Kidney (tissue), 14 donors: ENCODE data around the gene ST3GAL6. TPM values are rescaled to one million over a fixed set of nuclear protein-coding genes. Genes with fewer than 3 reads are reported as not detected.

Source experiments
- DNase-seq, 5 donors: peaks; one replicate each; pipeline ENCODE4 v3.0.0-alpha.2; 2013 to 2020
- FAIRE-seq: peaks from 2 replicates; lab custom pipeline; 2012; peaks lifted over from hg19 to GRCh38; lab: Jason Lieb, UNC
- H3K27ac ChIP-seq, 2 donors: one replicate each; pipeline ENCODE4 v1.7.0; 2013; ENCODE audit warnings: low read depth in 2 of 2, low read length in 2 of 2, inconsistent platforms in 1 of 2
- H3K27me3 ChIP-seq: one replicate; pipeline ENCODE4 v1.7.1; 2013; ENCODE audit warnings: low read length, inconsistent platforms; ENCODE audit not compliant: control insufficient read depth, insufficient read depth
- H3K36me3 ChIP-seq, 3 donors: one replicate each; pipeline versions ENCODE4 v1.7.0 to v1.7.1; 2013; ENCODE audit warnings: low read length in 3 of 3, control low read depth in 1 of 3, inconsistent platforms in 1 of 3; ENCODE audit not compliant: insufficient read depth in 3 of 3, control insufficient read depth in 2 of 3
- H3K4me1 ChIP-seq, 3 donors: one replicate each; pipeline versions ENCODE4 v1.7.0 to v1.7.1; 2013; ENCODE audit warnings: low read length in 3 of 3, inconsistent platforms in 1 of 3, low read depth in 1 of 3; ENCODE audit not compliant: control insufficient read depth in 2 of 3, insufficient read depth in 2 of 3
- H3K4me3 ChIP-seq, 3 donors: one replicate each; pipeline versions ENCODE4 v1.7.0 to v1.8.1; 2013; ENCODE audit warnings: low read length in 3 of 3, control low read depth in 1 of 3, inconsistent platforms in 1 of 3
- H3K9ac ChIP-seq, 3 donors: one replicate each; pipeline versions ENCODE4 v1.7.0 to v1.7.1; 2013; ENCODE audit warnings: low read length in 3 of 3, control low read depth in 1 of 3, inconsistent platforms in 1 of 3
- H3K9me3 ChIP-seq, 3 donors: one replicate each; pipeline versions ENCODE4 v1.7.0 to v1.7.1; 2013; ENCODE audit warnings: low read length in 3 of 3, control low read depth in 1 of 3, inconsistent platforms in 1 of 3; ENCODE audit not compliant: control insufficient read depth in 2 of 3, insufficient read depth in 1 of 3
- intact Hi-C: fragments of 100-400 bp; cut with DNase I; formaldehyde crosslinking; loops from one replicate; pipeline ENCODE4 v1.11.1; 2022
- polyA plus RNA-seq: library from polyadenylated mRNA; stranded (reverse); fragments of 350-450 nt; fragmentation: Illumina TruSeq; extraction: RNeasy Lipid Tissue Mini Kit (QIAGEN cat#74804); gene quantifications from one replicate; pipeline ENCODE4 v1.2.3, GENCODE V29; 2014; ENCODE audit warnings: low read depth, low replicate concordance; ENCODE audit not compliant: insufficient read depth
- total RNA-seq: library from RNA; stranded (reverse); fragmentation: NEBNext Ultra II Directional; extraction: Animal tissue kit (Norgen Biotek cat#: 25700); gene quantifications from one replicate; pipeline ENCODE4 v1.2.1, GENCODE V29; 2021
- TF ChIP-seq, protein P1 (sequence below): IDR thresholded peaks from 3 replicates; pipeline ENCODE4 v1.5.1; 2012; ENCODE audit warnings: mild to moderate bottlenecking, moderate library complexity, borderline replicate concordance; ENCODE audit not compliant: insufficient read depth; ENCODE audit errors: extremely low read depth
- donor health status: control.
- donor health status: control.
- donor health status: control.
- donor health status: control.
- donor health status: control.
- donor health status: DM: yes; HTN: yes; CAD: no.
- donor health status: Normal renal cell carcinoma (clear cell type).

The ST3GAL6 gene
- total and polyA plus RNA-seq, 2 donors from 2014 or later, result 10.7 to 20.8 TPM

DNA sequence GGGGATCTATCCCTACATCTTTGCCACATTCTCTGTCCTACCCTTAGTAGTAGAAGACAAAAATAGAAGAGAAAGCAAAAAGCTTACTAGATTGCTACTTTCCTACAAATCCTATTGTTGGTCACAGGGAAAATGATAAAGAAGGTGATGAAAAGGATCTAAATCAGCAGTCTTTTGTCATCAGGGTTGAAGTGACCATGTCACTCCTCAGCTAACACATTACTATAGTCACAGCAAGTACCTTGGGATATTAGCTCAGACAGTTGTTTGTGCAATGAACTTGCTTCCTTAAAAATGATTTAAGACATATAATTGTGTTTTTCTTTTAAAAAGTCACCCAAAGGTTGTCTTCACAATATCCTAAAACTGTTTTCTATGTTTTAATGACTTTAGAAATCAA is 6.3 kb downstream of the ST3GAL6 start:
- intact Hi-C loops, result no loop called here
- TF ChIP-seq, protein P1, sequence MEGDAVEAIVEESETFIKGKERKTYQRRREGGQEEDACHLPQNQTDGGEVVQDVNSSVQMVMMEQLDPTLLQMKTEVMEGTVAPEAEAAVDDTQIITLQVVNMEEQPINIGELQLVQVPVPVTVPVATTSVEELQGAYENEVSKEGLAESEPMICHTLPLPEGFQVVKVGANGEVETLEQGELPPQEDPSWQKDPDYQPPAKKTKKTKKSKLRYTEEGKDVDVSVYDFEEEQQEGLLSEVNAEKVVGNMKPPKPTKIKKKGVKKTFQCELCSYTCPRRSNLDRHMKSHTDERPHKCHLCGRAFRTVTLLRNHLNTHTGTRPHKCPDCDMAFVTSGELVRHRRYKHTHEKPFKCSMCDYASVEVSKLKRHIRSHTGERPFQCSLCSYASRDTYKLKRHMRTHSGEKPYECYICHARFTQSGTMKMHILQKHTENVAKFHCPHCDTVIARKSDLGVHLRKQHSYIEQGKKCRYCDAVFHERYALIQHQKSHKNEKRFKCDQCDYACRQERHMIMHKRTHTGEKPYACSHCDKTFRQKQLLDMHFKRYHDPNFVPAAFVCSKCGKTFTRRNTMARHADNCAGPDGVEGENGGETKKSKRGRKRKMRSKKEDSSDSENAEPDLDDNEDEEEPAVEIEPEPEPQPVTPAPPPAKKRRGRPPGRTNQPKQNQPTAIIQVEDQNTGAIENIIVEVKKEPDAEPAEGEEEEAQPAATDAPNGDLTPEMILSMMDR, result no peak
- Histone ChIP-seq H3K4me3 (no peak overlapping the region), H3K9ac (no peak overlapping the region), H3K4me1 (peaks cover 0 to 16% (median 4%) of the 10 kb centered on the region in 3 donors), H3K27me3 (no peaks in the 10 kb centered on the region), H3K36me3 (no peaks in the 10 kb centered on the region), H3K27ac (no peak overlapping the region), H3K9me3 (no peaks in the 10 kb centered on the region)
- FAIRE-seq, result no peak
- DNase-seq, result no peak

DNA sequence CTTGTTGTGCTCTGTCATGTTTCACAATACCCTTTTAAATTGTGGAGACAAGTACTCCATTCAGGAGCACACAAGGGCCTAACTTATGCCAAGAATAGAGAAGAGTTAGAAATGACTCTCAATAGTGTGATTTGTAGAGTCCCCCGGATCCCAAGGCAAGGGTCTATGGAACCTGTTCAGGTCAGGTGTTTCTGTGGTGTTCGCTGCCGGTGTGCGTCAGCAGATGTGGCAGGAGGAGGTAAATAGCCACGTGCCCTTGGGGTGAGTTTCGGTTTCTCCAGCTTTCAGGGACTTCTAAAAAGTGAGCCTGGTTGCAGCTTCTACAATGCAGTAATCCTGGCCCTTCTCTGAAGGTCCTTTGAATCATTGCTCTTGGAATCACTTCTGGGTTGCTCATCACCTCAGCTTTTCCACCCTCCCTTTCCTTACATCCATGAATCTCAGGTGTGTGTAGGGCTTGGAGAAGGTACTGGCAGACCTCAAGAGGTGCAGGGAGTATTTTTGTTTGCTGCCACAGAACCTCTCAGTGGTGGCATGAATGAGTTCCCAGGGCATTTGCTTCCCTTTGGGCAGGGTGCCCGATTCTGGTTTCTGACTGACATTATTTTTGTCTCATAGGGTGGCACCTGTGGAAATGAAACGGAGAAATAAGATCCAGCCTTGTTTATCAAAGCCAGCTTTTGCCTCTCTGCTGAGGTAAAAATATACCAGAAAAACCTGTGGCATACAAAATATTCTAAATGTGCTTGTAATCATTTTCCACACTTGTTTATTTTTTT is 7.3 kb downstream of the ST3GAL6 start:
- Histone ChIP-seq H3K36me3 (no peaks in the 10 kb centered on the region), H3K27me3 (no peaks in the 10 kb centered on the region), H3K9me3 (no peaks in the 10 kb centered on the region), H3K27ac (peak overlapping the region; percentile 37 to 40), H3K4me3 (no peak overlapping the region), H3K9ac (peak overlapping the region in 1 of 3 donors; percentile 35), H3K4me1 (peaks cover 0 to 10% (median 4%) of the 10 kb centered on the region in 3 donors)
- TF ChIP-seq, protein P1, result no peak
- intact Hi-C loops, result no loop called here
- peak in 1 of 5 donors; percentile 76 for DNase-seq
- FAIRE-seq, result no peak

DNA sequence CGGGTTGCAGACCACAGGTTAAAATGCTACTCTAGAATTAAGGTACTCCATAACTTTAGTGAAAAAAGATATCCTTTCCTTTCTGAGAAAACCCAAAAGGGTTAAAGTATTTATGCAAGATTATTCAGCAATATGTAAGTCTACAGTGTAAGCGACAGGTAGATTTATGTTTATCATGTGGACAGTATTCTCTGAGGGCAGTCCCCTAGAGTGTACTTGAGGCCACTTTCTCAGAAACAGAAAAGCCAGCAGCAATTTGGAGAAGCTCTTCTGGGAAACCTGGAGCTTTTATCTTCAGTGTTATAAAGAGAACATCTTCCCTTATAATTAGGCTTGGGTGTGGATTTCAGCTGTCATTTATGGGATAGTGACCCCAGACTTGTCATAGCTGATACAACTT is 8.9 kb downstream of the ST3GAL6 start:
- DNase-seq, result no peak
- TF ChIP-seq, protein P1, result no peak
- Histone ChIP-seq H3K9ac (no peak overlapping the region), H3K4me3 (no peak overlapping the region), H3K9me3 (no peaks in the 10 kb centered on the region), H3K27me3 (no peaks in the 10 kb centered on the region), H3K27ac (no peak overlapping the region), H3K36me3 (no peaks in the 10 kb centered on the region), H3K4me1 (peaks cover 0 to 7% (median 4%) of the 10 kb centered on the region in 3 donors)
- no peak for FAIRE-seq
- intact Hi-C loops, result no loop called here
